Large intestine (tissue), 3 donors: ENCODE results near the gene CDKN2D. TPM values are rescaled to one million over a fixed set of nuclear protein-coding genes. Genes with fewer than 3 reads are reported as not detected.
"Not testable (repeated sequence)": the region's sequence is repeated elsewhere in the genome, so short reads cannot be mapped to it uniquely, and the experiment has no call there.

Experiments
- DNase-seq, 2 donors: peaks; one replicate each; pipeline versions ENCODE4 v3.0.0 to v3.0.0-alpha.2; 2013
- H3K27ac ChIP-seq: one replicate; pipeline ENCODE4 v1.5.1; 2013; ENCODE audit warnings: low read length
- H3K27me3 ChIP-seq: 2 replicates; pipeline ENCODE4 v1.6.1; 2013; ENCODE audit warnings: low read length; ENCODE audit not compliant: control insufficient read depth, insufficient read depth
- H3K36me3 ChIP-seq: 2 replicates; pipeline ENCODE4 v1.6.1; 2013; ENCODE audit warnings: low read length; ENCODE audit not compliant: control insufficient read depth, insufficient read depth
- H3K4me1 ChIP-seq: one replicate; pipeline ENCODE4 v1.6.1; 2013; ENCODE audit warnings: low read length; ENCODE audit not compliant: control insufficient read depth, insufficient read depth
- H3K4me3 ChIP-seq: one replicate; pipeline ENCODE4 v1.5.1; 2013; ENCODE audit warnings: low read length
- H3K9me3 ChIP-seq: one replicate; pipeline ENCODE4 v1.6.1; 2013; ENCODE audit warnings: mild to moderate bottlenecking, low read depth, low read length, moderate library complexity; ENCODE audit not compliant: control insufficient read depth
- WGBS: methylation state at CpG from one replicate; pipeline ENCODE4 v1.1.5; 2013; ENCODE audit warnings: low lambda C conversion rate; ENCODE audit not compliant: insufficient coverage; 5-methylcytosine and 5-hydroxymethylcytosine counted together
- polyA plus RNA-seq: library from polyadenylated mRNA; unstranded; fragments of 120-200 nt; gene quantifications from one replicate; pipeline ENCODE4 v1.2.1, GENCODE V29; 2013

Gene CDKN2D
- polyA plus RNA-seq, 1 donor, result 10.3 TPM

- H3K27me3 ChIP-seq, result no peaks in the 10 kb centered on the region
- no peaks in the 10 kb centered on the region for H3K4me1 ChIP-seq
- no CpG with 5 or more reads among the region's 31 CpGs for WGBS
- no peak overlapping the region for H3K27ac ChIP-seq
- no peaks in the 10 kb centered on the region for H3K9me3 ChIP-seq
- H3K36me3 ChIP-seq, result peaks cover 26% of the 10 kb centered on the region
- H3K4me3 ChIP-seq, result no peak overlapping the region
- peak; percentile 78 to 85 for DNase-seq
These were observed 12.3 kb upstream of the CDKN2D start for GRCh38 chr19:10580979-10581631.

GRCh38 chr19:10577951-10578350 is 9.2 kb upstream of the CDKN2D start:
- DNase-seq, result no peak
- no peak overlapping the region for H3K4me3 ChIP-seq
- H3K36me3 ChIP-seq, result peaks cover 30% of the 10 kb centered on the region
- H3K4me1 ChIP-seq, result no peaks in the 10 kb centered on the region
- H3K27me3 ChIP-seq, result no peaks in the 10 kb centered on the region
- no CpG with 5 or more reads among the region's 6 CpGs for WGBS
- no peak overlapping the region for H3K27ac ChIP-seq
- no peaks in the 10 kb centered on the region for H3K9me3 ChIP-seq

GRCh38 chr19:10575011-10575716 is 6.4 kb upstream of the CDKN2D start:
- Histone ChIP-seq H3K4me1 (no peaks in the 10 kb centered on the region), H3K27me3 (no peaks in the 10 kb centered on the region), H3K36me3 (peaks cover 21% of the 10 kb centered on the region), H3K27ac (no peak overlapping the region), H3K4me3 (no peak overlapping the region), H3K9me3 (no peaks in the 10 kb centered on the region)
- 85% methylated on average over 2 of the region's 6 CpGs for WGBS
- DNase-seq, result no peak

- H3K27ac ChIP-seq, result no peak overlapping the region
- no CpG with 5 or more reads among the region's 8 CpGs for WGBS
- no peaks in the 10 kb centered on the region for H3K9me3 ChIP-seq
- H3K4me3 ChIP-seq, result no peak overlapping the region
- no peaks in the 10 kb centered on the region for H3K27me3 ChIP-seq
- peaks cover 17% of the 10 kb centered on the region for H3K36me3 ChIP-seq
- DNase-seq, result no peak
- peaks cover 3% of the 10 kb centered on the region for H3K4me1 ChIP-seq
These were observed 5.7 kb upstream of the CDKN2D start for GRCh38 chr19:10574462-10574861.

- not testable (repeated sequence) for H3K27me3 ChIP-seq, H3K9me3 ChIP-seq, DNase-seq, H3K4me1 ChIP-seq, H3K4me3 ChIP-seq, H3K27ac ChIP-seq
- H3K36me3 ChIP-seq, result peaks cover 16% of the 10 kb centered on the region
- no CpG with 5 or more reads among the region's 6 CpGs for WGBS
These were observed 5.0 kb upstream of the CDKN2D start for GRCh38 chr19:10573793-10574192.

- Histone ChIP-seq H3K4me3 (peak overlapping the region; percentile 50), H3K27ac (peak overlapping the region; percentile 30), H3K4me1 (peaks cover 31% of the 10 kb centered on the region), H3K36me3 (peaks cover 2% of the 10 kb centered on the region), H3K9me3 (no peaks in the 10 kb centered on the region), H3K27me3 (no peaks in the 10 kb centered on the region)
- DNase-seq, result peak in 1 of 2 donors; percentile 60
- no CpG with 5 or more reads among the region's 58 CpGs for WGBS
These were observed 535 bp downstream of the CDKN2D start for GRCh38 chr19:10568062-10568825.

- Histone ChIP-seq H3K27me3 (no peaks in the 10 kb centered on the region), H3K36me3 (peaks cover 3% of the 10 kb centered on the region), H3K4me1 (peaks cover 31% of the 10 kb centered on the region), H3K9me3 (no peaks in the 10 kb centered on the region), H3K4me3 (peak overlapping the region; percentile 50), H3K27ac (no peak overlapping the region)
- DNase-seq, result no peak
- WGBS, result no CpG with 5 or more reads among the region's 5 CpGs
These were observed 1.1 kb downstream of the CDKN2D start for GRCh38 chr19:10567656-10568055.

- no peaks in the 10 kb centered on the region for H3K27me3 ChIP-seq
- H3K27ac ChIP-seq, result peak overlapping the region; percentile 79
- H3K4me1 ChIP-seq, result peaks cover 31% of the 10 kb centered on the region
- peaks cover 6% of the 10 kb centered on the region for H3K36me3 ChIP-seq
- H3K9me3 ChIP-seq, result no peaks in the 10 kb centered on the region
- no CpG with 5 or more reads among the region's 19 CpGs for WGBS
- DNase-seq, result no peak
- peak overlapping the region; percentile 92 for H3K4me3 ChIP-seq
These were observed 1.9 kb downstream of the CDKN2D start for GRCh38 chr19:10566658-10567410.

- 11% methylated on average over 1 of the region's 4 CpGs for WGBS
- H3K9me3 ChIP-seq, result no peaks in the 10 kb centered on the region
- H3K36me3 ChIP-seq, result peaks cover 7% of the 10 kb centered on the region
- H3K4me1 ChIP-seq, result peaks cover 31% of the 10 kb centered on the region
- no peaks in the 10 kb centered on the region for H3K27me3 ChIP-seq
- H3K4me3 ChIP-seq, result peak overlapping the region; percentile 92
- H3K27ac ChIP-seq, result peak overlapping the region; percentile 79
- DNase-seq, result no peak
These were observed 2.4 kb downstream of the CDKN2D start for GRCh38 chr19:10566408-10566657.
